Caco-2 (cell line): ENCODE data around the gene KCND1. TPM values are rescaled to one million over a fixed set of nuclear protein-coding genes. Genes with fewer than 3 reads are reported as not detected.

Source experiments
- BruUV-seq: library from RNA; stranded (reverse); fragments of 400-500 nt; replicated peaks from 2 replicates; lab custom pipeline; 2021; lab: Mats Ljungman, UMichigan
- CTCF ChIA-PET: fragments of 300-600 bp; sonication (Branson Sonifier 250); formaldehyde crosslinking; loops from one replicate; lab custom pipeline; 2022; ENCODE audit warnings: antibody characterized with exemption; lab: Charles Lee
- POLR2A ChIA-PET: fragments of 300-600 bp; sonication (Branson Sonifier 250); formaldehyde crosslinking; loops from one replicate; lab custom pipeline; 2022; ENCODE audit warnings: antibody characterized with exemption; lab: Charles Lee
- DNase-seq, 2 experiments: peaks; one replicate each; pipeline versions ENCODE4 v3.0.0 to v3.0.0-alpha.2; 2020 to 2022
- H3K27me3 ChIP-seq: replicated peaks from 2 replicates; pipeline ENCODE4 v1.6.0; 2011; ENCODE audit warnings: low read length; ENCODE audit not compliant: control insufficient read depth, insufficient read depth
- H3K36me3 ChIP-seq: 2 replicates; pipeline ENCODE4 v1.5.1; 2011; ENCODE audit warnings: low read length; ENCODE audit not compliant: control insufficient read depth, insufficient read depth
- H3K4me1 ChIP-seq: fragments of 250-450 bp; sonication (Bioruptor Pico); 2 replicates; pipeline ENCODE4 v1.5.1; 2020; ENCODE audit warnings: mild to moderate bottlenecking
- H3K4me3 ChIP-seq: 2 replicates; pipeline ENCODE4 v1.5.1; 2011; ENCODE audit warnings: low read depth, mild to moderate bottlenecking, control low read depth, low read length
- H3K9me3 ChIP-seq: fragments of 250-450 bp; sonication (Bioruptor Pico); 2 replicates; pipeline ENCODE4 v1.5.1; 2020; ENCODE audit warnings: mild to moderate bottlenecking, moderate library complexity
- H3K27ac Mint-ChIP-seq: one replicate; pipeline ENCODE4 v1.8.0; 2022; ENCODE audit warnings: mixed read lengths; ENCODE audit not compliant: unreplicated experiment
- H3K27me3 Mint-ChIP-seq: one replicate; pipeline ENCODE4 v1.8.0; 2022; ENCODE audit warnings: mixed read lengths; ENCODE audit not compliant: insufficient read depth, unreplicated experiment
- H3K36me3 Mint-ChIP-seq: one replicate; pipeline ENCODE4 v1.8.0; 2022; ENCODE audit warnings: mild to moderate bottlenecking, mixed read lengths; ENCODE audit not compliant: insufficient read depth, unreplicated experiment
- H3K4me1 Mint-ChIP-seq: one replicate; pipeline ENCODE4 v1.8.0; 2022; ENCODE audit warnings: low read depth, mixed read lengths; ENCODE audit not compliant: unreplicated experiment
- H3K4me3 Mint-ChIP-seq: one replicate; pipeline ENCODE4 v1.8.0; 2022; ENCODE audit warnings: mild to moderate bottlenecking, moderate library complexity, mixed read lengths; ENCODE audit not compliant: unreplicated experiment
- H3K9me3 Mint-ChIP-seq: one replicate; pipeline ENCODE4 v1.8.0; 2022; ENCODE audit warnings: mixed read lengths; ENCODE audit not compliant: unreplicated experiment
- CTCF ChIP-seq, 2 experiments: fragments of 200-600 bp in 1 of 2; IDR thresholded peaks; 1 replicate in 1 of 2; 2 replicates in 1 of 2; pipeline versions ENCODE4 v1.5.1 to v1.8.0; 2011 to 2022; ENCODE audit warnings: antibody characterized with exemption in 1 of 2, control low read depth in 1 of 2, inconsistent platforms in 1 of 2, low read depth in 1 of 2, low read length in 1 of 2, mild to moderate bottlenecking in 1 of 2, moderate library complexity in 1 of 2; ENCODE audit not compliant: insufficient read depth in 1 of 2, severe bottlenecking in 1 of 2, unreplicated experiment in 1 of 2
- intact Hi-C: fragments of 100-400 bp; cut with micrococcal nuclease; formaldehyde crosslinking; loops from one replicate; pipeline ENCODE4 v1.10.0; 2022; ENCODE audit not compliant: unreplicated experiment
- total RNA-seq: library from RNA; stranded (reverse); gene quantifications from 2 replicates; pipeline ENCODE4 v1.2.3, GENCODE V29; 2022

The KCND1 gene
- total RNA-seq, 1 experiment from 2014 or later: 0.88 TPM

GRCh38 chrX:49003696-49004095, 32.1 kb upstream of the KCND1 start:
- H3K27me3 ChIP-seq: no peaks in the 10 kb centered on the region
- POLR2A ChIA-PET: no interaction called here
- CTCF ChIA-PET: no interaction called here
- H3K9me3 ChIP-seq: no peaks in the 10 kb centered on the region
- Mint-ChIP-seq H3K9me3 (no peaks in the 10 kb centered on the region), H3K27me3 (no peaks in the 10 kb centered on the region), H3K27ac (no peak overlapping the region), H3K4me1 (peaks cover 7% of the 10 kb centered on the region), H3K4me3 (peak overlapping the region; percentile 48), H3K36me3 (peaks cover 9% of the 10 kb centered on the region)
- no peaks in the 10 kb centered on the region for H3K36me3 ChIP-seq
- no peak overlapping the region for H3K4me3 ChIP-seq
- DNase-seq: no peak
- intact Hi-C loops: no loop called here
- no peaks in the 10 kb centered on the region for H3K4me1 ChIP-seq
- BruUV-seq: no TSS peak
- no peak for TF ChIP-seq CTCF (IDR thresholded peaks at IDR 0.05; ENCODE audit: insufficient read depth in 1 of 2, low read depth in 1 of 2, low read length in 1 of 2, severe bottlenecking in 1 of 2, unreplicated experiment in 1 of 2)

- Mint-ChIP-seq H3K27me3 (no peaks in the 10 kb centered on the region), H3K27ac (peak within 1 kb of the TSS; percentile 94), H3K9me3 (no peaks in the 10 kb centered on the region), H3K4me1 (peaks cover 10% of the 10 kb centered on the region), H3K4me3 (peak within 1 kb of the TSS; percentile 98), H3K36me3 (peaks cover 20% of the 10 kb centered on the region)
- TSS peak; percentile 38 for BruUV-seq
- Histone ChIP-seq H3K4me3 (peak within 1 kb of the TSS; percentile 50), H3K36me3 (no peaks in the 10 kb centered on the region), H3K9me3 (no peaks in the 10 kb centered on the region), H3K27me3 (no peaks in the 10 kb centered on the region), H3K4me1 (no peaks in the 10 kb centered on the region)
- CTCF ChIA-PET: interaction anchor here (0.6 to 1.2 kb wide), 5 partner anchors 41 to 267 kb away, joined by 3 to 7 read pairs (median 3); partner anchors contain the start of genes PPP1R3F and TFE3
- intact Hi-C loops: loop anchor here (1.0 kb wide), 1 partner anchor 41 kb away; the partner anchor contains the start of gene TFE3
- no peak for TF ChIP-seq CTCF (IDR thresholded peaks at IDR 0.05; ENCODE audit: insufficient read depth in 1 of 2, low read depth in 1 of 2, low read length in 1 of 2, severe bottlenecking in 1 of 2, unreplicated experiment in 1 of 2)
- POLR2A ChIA-PET: interaction anchor here (0.5 to 1.0 kb wide), 8 partner anchors 38 to 463 kb away, joined by 3 to 9 read pairs (median 6); partner anchors contain the start of genes OTUD5, PQBP1, TBC1D25 and TIMM17B
- peak; percentile 72 to 78 for DNase-seq
These were observed 30.7 kb upstream of the KCND1 start, which contains the start of gene GRIPAP1 for GRCh38 chrX:49002091-49002935. Gene GRIPAP1, minus strand, starts transcription at chrX:49002264. Its CDS starts 35 bp downstream, at chrX:49002229.

- no peak for TF ChIP-seq CTCF (IDR thresholded peaks at IDR 0.05; ENCODE audit: insufficient read depth in 1 of 2, low read depth in 1 of 2, low read length in 1 of 2, severe bottlenecking in 1 of 2, unreplicated experiment in 1 of 2)
- Mint-ChIP-seq H3K4me1 (peaks cover 10% of the 10 kb centered on the region), H3K27me3 (no peaks in the 10 kb centered on the region), H3K27ac (peak overlapping the region; percentile 94), H3K9me3 (no peaks in the 10 kb centered on the region), H3K4me3 (peak overlapping the region; percentile 98), H3K36me3 (peaks cover 27% of the 10 kb centered on the region)
- no peaks in the 10 kb centered on the region for H3K9me3 ChIP-seq
- TSS peak; percentile 45 for BruUV-seq
- CTCF ChIA-PET: interaction anchor here (1.2 kb wide), 1 partner anchor 268 kb away, joined by 3 read pairs; the partner anchor contains the start of gene PPP1R3F
- POLR2A ChIA-PET: interaction anchor here (0.7 to 0.8 kb wide), 2 partner anchors 44 to 154 kb away, joined by 3 to 5 read pairs; partner anchors contain the start of gene OTUD5
- no peak for DNase-seq
- H3K36me3 ChIP-seq: no peaks in the 10 kb centered on the region
- intact Hi-C loops: loop anchor here (1.0 kb wide), 1 partner anchor 42 kb away; the partner anchor contains the start of gene TFE3
- no peaks in the 10 kb centered on the region for H3K27me3 ChIP-seq
- H3K4me3 ChIP-seq: peak overlapping the region; percentile 50
- no peaks in the 10 kb centered on the region for H3K4me1 ChIP-seq
These were observed 30.0 kb upstream of the KCND1 start for GRCh38 chrX:49001521-49002090.
